ENCODE measurements around the gene CDC42BPB. TPM values are rescaled to one million over a fixed set of nuclear protein-coding genes. Genes with fewer than 3 reads are reported as not detected.

Gene CDC42BPB
- total RNA-seq, 1 experiment from 2014 or later = 82.7 TPM

- no peak for DNase-seq (ENCODE audit: unreplicated experiment)
- TF ChIP-seq, protein P1, sequence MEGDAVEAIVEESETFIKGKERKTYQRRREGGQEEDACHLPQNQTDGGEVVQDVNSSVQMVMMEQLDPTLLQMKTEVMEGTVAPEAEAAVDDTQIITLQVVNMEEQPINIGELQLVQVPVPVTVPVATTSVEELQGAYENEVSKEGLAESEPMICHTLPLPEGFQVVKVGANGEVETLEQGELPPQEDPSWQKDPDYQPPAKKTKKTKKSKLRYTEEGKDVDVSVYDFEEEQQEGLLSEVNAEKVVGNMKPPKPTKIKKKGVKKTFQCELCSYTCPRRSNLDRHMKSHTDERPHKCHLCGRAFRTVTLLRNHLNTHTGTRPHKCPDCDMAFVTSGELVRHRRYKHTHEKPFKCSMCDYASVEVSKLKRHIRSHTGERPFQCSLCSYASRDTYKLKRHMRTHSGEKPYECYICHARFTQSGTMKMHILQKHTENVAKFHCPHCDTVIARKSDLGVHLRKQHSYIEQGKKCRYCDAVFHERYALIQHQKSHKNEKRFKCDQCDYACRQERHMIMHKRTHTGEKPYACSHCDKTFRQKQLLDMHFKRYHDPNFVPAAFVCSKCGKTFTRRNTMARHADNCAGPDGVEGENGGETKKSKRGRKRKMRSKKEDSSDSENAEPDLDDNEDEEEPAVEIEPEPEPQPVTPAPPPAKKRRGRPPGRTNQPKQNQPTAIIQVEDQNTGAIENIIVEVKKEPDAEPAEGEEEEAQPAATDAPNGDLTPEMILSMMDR (IDR thresholded peaks at IDR 0.05; ENCODE audit: unreplicated experiment) = no peak
- no peak overlapping the region for H3K27ac Mint-ChIP-seq (ENCODE audit: low read depth, unreplicated experiment)
- ChIA-PET POLR2A (no interaction called here), CTCF (interaction anchor here (0.6 kb wide), 1 partner anchor 416 kb away, joined by 3 read pairs; no protein-coding TSS in a partner anchor)
- no peaks in the 10 kb centered on the region for H3K9me3 Mint-ChIP-seq (ENCODE audit: unreplicated experiment)
- BruUV-seq (replicated peaks) = no TSS peak
- no peaks in the 10 kb centered on the region for H3K4me1 Mint-ChIP-seq (ENCODE audit: insufficient read depth, unreplicated experiment)
- peaks cover 39% of the 10 kb centered on the region for H3K36me3 Mint-ChIP-seq (ENCODE audit: insufficient read depth, unreplicated experiment)
- intact Hi-C loops (cut with micrococcal nuclease) = no loop called here
- no peak overlapping the region for H3K4me3 Mint-ChIP-seq (ENCODE audit: unreplicated experiment)
- no peaks in the 10 kb centered on the region for H3K27me3 Mint-ChIP-seq (ENCODE audit: insufficient read depth, unreplicated experiment)
Observed at GRCh38 chr14:102907303-102907844, 150.0 kb downstream of the CDC42BPB start.

DNA sequence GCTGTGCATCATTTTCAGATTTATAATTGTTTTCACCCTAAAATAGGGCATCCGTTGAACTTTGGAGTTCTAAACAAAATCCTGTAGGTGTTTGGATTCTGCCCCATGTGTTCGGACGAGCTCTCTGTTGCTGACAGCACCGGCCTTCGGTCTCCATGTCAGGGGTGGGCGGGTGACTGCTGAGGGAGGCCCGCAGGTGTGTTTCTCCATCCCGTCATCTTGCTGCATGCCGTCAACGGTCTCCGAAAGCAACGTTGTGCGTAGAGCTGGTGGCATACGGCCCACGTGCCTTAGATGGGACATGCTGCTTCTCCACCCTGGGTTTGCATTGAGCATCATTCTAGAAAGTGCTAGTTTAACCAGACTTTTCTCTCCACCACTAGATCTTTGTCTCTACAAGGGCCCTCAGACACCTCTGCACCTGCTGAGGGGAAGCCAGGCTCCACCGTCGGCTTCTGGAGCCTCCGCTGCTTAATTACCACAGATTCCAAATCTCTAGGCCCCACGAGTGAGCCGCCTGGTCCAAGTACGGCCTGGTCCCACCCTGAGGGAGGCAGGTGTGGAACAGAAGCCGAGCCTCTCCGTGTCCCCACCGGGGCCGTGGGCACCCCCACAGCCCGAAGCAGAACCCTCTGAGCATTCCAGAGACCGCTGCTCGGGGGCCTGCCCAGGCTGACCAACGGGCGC lies 150.6 kb downstream of the CDC42BPB start:
- no TSS peak for BruUV-seq (replicated peaks)

GRCh38 chr14:102905116-102906108 lies 151.9 kb downstream of the CDC42BPB start:
- Mint-ChIP-seq H3K9me3 (ENCODE audit: unreplicated experiment) (no peaks in the 10 kb centered on the region), H3K4me1 (ENCODE audit: insufficient read depth, unreplicated experiment) (no peaks in the 10 kb centered on the region), H3K36me3 (ENCODE audit: insufficient read depth, unreplicated experiment) (peaks cover 34% of the 10 kb centered on the region), H3K27ac (ENCODE audit: low read depth, unreplicated experiment) (no peak overlapping the region), H3K4me3 (ENCODE audit: unreplicated experiment) (no peak overlapping the region), H3K27me3 (ENCODE audit: insufficient read depth, unreplicated experiment) (no peaks in the 10 kb centered on the region)
- intact Hi-C loops (cut with micrococcal nuclease) = no loop called here
- DNase-seq (ENCODE audit: unreplicated experiment) = no peak
- ChIA-PET CTCF (no interaction called here), POLR2A (no interaction called here)
- TF ChIP-seq, protein P1 (IDR thresholded peaks at IDR 0.05; ENCODE audit: unreplicated experiment) = no peak
- no TSS peak for BruUV-seq (replicated peaks)

More for the DNA sequence above, 150.6 kb downstream of the CDC42BPB start:
- Mint-ChIP-seq H3K9me3 (ENCODE audit: unreplicated experiment) (no peaks in the 10 kb centered on the region), H3K36me3 (ENCODE audit: insufficient read depth, unreplicated experiment) (peaks cover 40% of the 10 kb centered on the region), H3K27me3 (ENCODE audit: insufficient read depth, unreplicated experiment) (no peaks in the 10 kb centered on the region), H3K27ac (ENCODE audit: low read depth, unreplicated experiment) (no peak overlapping the region), H3K4me1 (ENCODE audit: insufficient read depth, unreplicated experiment) (no peaks in the 10 kb centered on the region), H3K4me3 (ENCODE audit: unreplicated experiment) (no peak overlapping the region)
- intact Hi-C loops (cut with micrococcal nuclease) = no loop called here
- no peak for DNase-seq (ENCODE audit: unreplicated experiment)
- TF ChIP-seq, protein P1 (IDR thresholded peaks at IDR 0.05; ENCODE audit: unreplicated experiment) = no peak
- ChIA-PET CTCF (no interaction called here), POLR2A (no interaction called here)

Data from MCF 10A (cell line).